H9 (cell line): ENCODE results near the gene SLC19A1. TPM values are rescaled to one million over a fixed set of nuclear protein-coding genes. Genes with fewer than 3 reads are reported as not detected.

Experiments used
- DNase-seq: peaks from one replicate; pipeline ENCODE4 v3.0.0-alpha.2; 2017
- H2AFZ ChIP-seq: one replicate; pipeline ENCODE4 v1.6.1; 2013; ENCODE audit warnings: mild to moderate bottlenecking, low read length, control low read depth, moderate library complexity
- H2AK5ac ChIP-seq: 2 replicates; pipeline ENCODE4 v1.6.1; 2013; ENCODE audit warnings: low read length, control low read depth, mixed read lengths; ENCODE audit not compliant: insufficient read length
- H2BK120ac ChIP-seq: one replicate; pipeline ENCODE4 v1.6.1; 2013; ENCODE audit warnings: low read depth, mild to moderate bottlenecking, low read length, control low read depth, inconsistent platforms; ENCODE audit not compliant: poor library complexity, severe bottlenecking
- H2BK12ac ChIP-seq: 2 replicates; pipeline ENCODE4 v1.6.1; 2013; ENCODE audit warnings: low read length, control low read depth, mixed read lengths, low read depth; ENCODE audit not compliant: insufficient read length
- H2BK15ac ChIP-seq: 2 replicates; pipeline ENCODE4 v1.6.1; 2013; ENCODE audit warnings: low read depth, low read length, control low read depth
- H2BK20ac ChIP-seq: one replicate; pipeline ENCODE4 v1.6.1; 2013; ENCODE audit warnings: low read depth, mild to moderate bottlenecking, low read length, control low read depth, inconsistent platforms; ENCODE audit not compliant: poor library complexity, severe bottlenecking
- H2BK5ac ChIP-seq: 2 replicates; pipeline ENCODE4 v1.6.1; 2013; ENCODE audit warnings: low read length, control low read depth, mixed read lengths; ENCODE audit not compliant: insufficient read length
- H3K14ac ChIP-seq: 2 replicates; pipeline ENCODE4 v1.6.1; 2013; ENCODE audit warnings: low read length, control low read depth; ENCODE audit not compliant: insufficient read depth
- H3K18ac ChIP-seq: 2 replicates; pipeline ENCODE4 v1.6.1; 2013; ENCODE audit warnings: low read depth, mild to moderate bottlenecking, mixed read lengths, low read length, control low read depth; ENCODE audit not compliant: insufficient read length
- H3K23ac ChIP-seq: 2 replicates; pipeline ENCODE4 v1.6.1; 2013; ENCODE audit warnings: low read length, control low read depth, mixed read lengths, low read depth; ENCODE audit not compliant: insufficient read length
- H3K23me2 ChIP-seq: 2 replicates; pipeline ENCODE4 v1.6.1; 2013; ENCODE audit warnings: low read depth, mild to moderate bottlenecking, mixed read lengths, low read length, control low read depth; ENCODE audit not compliant: insufficient read length, poor library complexity, severe bottlenecking
- H3K27ac ChIP-seq: 2 replicates; pipeline ENCODE4 v1.5.1; 2013; ENCODE audit warnings: low read length, control low read depth, mixed read lengths, low read depth; ENCODE audit not compliant: insufficient read length
- H3K27me3 ChIP-seq: 2 replicates; pipeline ENCODE4 v1.6.1; 2013; ENCODE audit warnings: low read length, control low read depth, inconsistent platforms; ENCODE audit not compliant: insufficient read depth
- H3K4ac ChIP-seq: 2 replicates; pipeline ENCODE4 v1.6.1; 2013; ENCODE audit warnings: low read depth, mild to moderate bottlenecking, control low read depth, inconsistent platforms, low read length, moderate library complexity
- H3K4me1 ChIP-seq: 2 replicates; pipeline ENCODE4 v1.6.1; 2013; ENCODE audit warnings: low read length, control low read depth, inconsistent platforms; ENCODE audit not compliant: insufficient read depth
- H3K4me2 ChIP-seq: 2 replicates; pipeline ENCODE4 v1.6.1; 2013; ENCODE audit warnings: low read length, control low read depth, mixed read lengths; ENCODE audit not compliant: insufficient read length, insufficient read depth
- H3K56ac ChIP-seq: 2 replicates; pipeline ENCODE4 v1.6.1; 2013; ENCODE audit warnings: low read depth, mild to moderate bottlenecking, mixed read lengths, low read length, control low read depth; ENCODE audit not compliant: insufficient read length
- H3K79me1 ChIP-seq: 2 replicates; pipeline ENCODE4 v1.6.1; 2013; ENCODE audit warnings: low read depth, mild to moderate bottlenecking, moderate library complexity, low read length, control low read depth, inconsistent platforms; ENCODE audit not compliant: insufficient read depth, poor library complexity, severe bottlenecking
- H3K79me2 ChIP-seq: 2 replicates; pipeline ENCODE4 v1.6.1; 2013; ENCODE audit warnings: low read length, control low read depth, inconsistent platforms; ENCODE audit not compliant: insufficient read depth
- H3K9ac ChIP-seq: 2 replicates; pipeline ENCODE4 v1.6.1; 2013; ENCODE audit warnings: low read length, control low read depth, mixed read lengths; ENCODE audit not compliant: insufficient read length; ENCODE audit errors: extremely low read depth
- H3K9me3 ChIP-seq: one replicate; pipeline ENCODE4 v1.6.1; 2013; ENCODE audit warnings: low read depth, low read length, inconsistent platforms; ENCODE audit not compliant: control insufficient read depth
- H3T11ph ChIP-seq: one replicate; pipeline ENCODE4 v1.6.1; 2013; ENCODE audit warnings: mild to moderate bottlenecking, low read length, control low read depth, inconsistent platforms
- H4K20me1 ChIP-seq: one replicate; pipeline ENCODE4 v1.6.1; 2013; ENCODE audit not compliant: control insufficient read depth, insufficient read length, insufficient read depth
- H4K5ac ChIP-seq: 2 replicates; pipeline ENCODE4 v1.6.1; 2013; ENCODE audit warnings: low read depth, mild to moderate bottlenecking, mixed read lengths, low read length, control low read depth; ENCODE audit not compliant: insufficient read length
- H4K8ac ChIP-seq: replicated peaks from 2 replicates; pipeline ENCODE4 v1.6.1; 2013; ENCODE audit warnings: low read length, control low read depth, mixed read lengths, low read depth; ENCODE audit not compliant: insufficient read length
- H4K91ac ChIP-seq: 2 replicates; pipeline ENCODE4 v1.6.1; 2013; ENCODE audit warnings: low read depth, mild to moderate bottlenecking, moderate library complexity, mixed read lengths, low read length, control low read depth; ENCODE audit not compliant: insufficient read length
- H3K27ac Mint-ChIP-seq, 3 experiments: 2 replicates in 2 of 3; 3 replicates in 1 of 3; pipeline ENCODE4 v1.8.0; 2020 to 2021; ENCODE audit warnings: mixed read lengths in 3 of 3, mild to moderate bottlenecking in 1 of 3, moderate library complexity in 1 of 3
- H3K27me3 Mint-ChIP-seq: 2 replicates; pipeline ENCODE4 v1.8.0; 2021; ENCODE audit warnings: low read depth, mild to moderate bottlenecking, moderate library complexity, mixed read lengths
- H3K36me3 Mint-ChIP-seq, 3 experiments: 2 replicates in 2 of 3; 3 replicates in 1 of 3; pipeline ENCODE4 v1.8.0; 2020 to 2021; ENCODE audit warnings: low read depth in 3 of 3, mixed read lengths in 3 of 3; ENCODE audit not compliant: insufficient read depth in 1 of 3
- H3K4me1 Mint-ChIP-seq, 2 experiments: 2 replicates each; pipeline ENCODE4 v1.8.0; 2020; ENCODE audit warnings: mixed read lengths in 2 of 2
- H3K4me3 Mint-ChIP-seq, 2 experiments: 2 replicates in 1 of 2; 3 replicates in 1 of 2; pipeline ENCODE4 v1.8.0; 2020 to 2021; ENCODE audit warnings: mild to moderate bottlenecking in 2 of 2, mixed read lengths in 2 of 2, moderate library complexity in 1 of 2
- H3K9me3 Mint-ChIP-seq, 2 experiments: 2 replicates in 1 of 2; 3 replicates in 1 of 2; pipeline ENCODE4 v1.8.0; 2020; ENCODE audit warnings: mild to moderate bottlenecking in 2 of 2, mixed read lengths in 2 of 2, moderate library complexity in 1 of 2
- WGBS: extraction: QIAGEN DNeasy Blood & Tissue Kit; methylation state at CpG from one replicate; pipeline ENCODE4 v1.1.7; 2013; ENCODE audit warnings: missing lambda C conversion rate, low lambda C conversion rate, mixed read lengths; ENCODE audit not compliant: insufficient read length; ENCODE audit errors: extremely low coverage; 5-methylcytosine and 5-hydroxymethylcytosine counted together
- total RNA-seq: library from RNA; stranded (reverse); gene quantifications from 2 replicates; pipeline ENCODE4 v1.2.1, GENCODE V29; 2021
- TF ChIP-seq, protein P1 (sequence below): fragments of 200-600 bp; sonication (generic); conservative IDR thresholded peaks from 3 replicates; pipeline ENCODE4 v1.8.0; 2021; ENCODE audit warnings: antibody characterized with exemption, mild to moderate bottlenecking

Gene SLC19A1
- total RNA-seq, 1 experiment from 2014 or later, result 32.4 TPM

DNA sequence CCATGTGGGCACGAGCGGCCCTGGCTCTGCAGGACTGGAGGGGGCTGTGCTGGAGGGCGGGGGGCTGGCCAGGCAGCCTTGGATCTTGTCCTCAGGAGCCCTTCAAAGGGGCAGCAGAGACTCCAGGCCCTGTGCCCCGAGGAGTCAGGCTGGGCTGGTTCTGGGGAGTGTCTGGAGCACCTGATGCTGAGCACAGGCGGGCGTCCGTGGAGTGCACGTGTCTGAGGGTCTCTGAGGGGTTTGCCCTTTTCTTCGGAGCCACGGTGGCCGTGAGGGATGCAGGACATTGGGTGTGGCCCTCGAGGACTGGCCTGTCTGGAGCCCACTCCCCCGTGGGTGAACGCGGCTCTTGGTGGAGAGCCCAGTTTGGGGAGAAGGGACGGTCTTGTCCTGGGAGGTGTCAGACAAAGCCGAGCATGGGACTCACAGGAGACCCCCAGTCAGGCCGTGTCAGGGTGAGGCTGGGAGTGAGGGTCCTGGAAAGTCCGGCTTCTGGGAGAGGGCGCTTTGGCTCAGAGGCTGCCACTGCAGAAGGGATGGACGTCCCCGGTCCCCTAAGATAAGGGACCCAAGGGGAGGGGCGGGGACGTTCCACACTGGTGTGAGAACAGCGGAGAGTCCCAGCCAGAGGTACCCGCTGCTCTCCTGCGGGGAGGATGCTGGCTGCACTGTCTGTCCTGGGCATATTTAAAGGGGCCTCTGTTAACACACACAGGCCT, 76.5 kb downstream of the SLC19A1 start:
- Histone ChIP-seq H3T11ph (no peak overlapping the region), H4K20me1 (no peaks in the 10 kb centered on the region), H3K27me3 (no peaks in the 10 kb centered on the region), H4K8ac (no peak overlapping the region), H4K5ac (no peak overlapping the region), H2AK5ac (no peak overlapping the region), H2BK12ac (no peak overlapping the region), H3K9me3 (no peaks in the 10 kb centered on the region), H3K14ac (peak overlapping the region; percentile 27; the same call in 1 of the 2 replicates), H3K56ac (no peak overlapping the region), H2BK120ac (no peak overlapping the region), H3K23ac (no peak overlapping the region), H3K4me1 (no peaks in the 10 kb centered on the region), H3K79me2 (peaks cover 13% of the 10 kb centered on the region; the same call in 1 of the 2 replicates), H3K27ac (no peak overlapping the region), H2BK5ac (no peak overlapping the region), H3K4ac (no peak overlapping the region), H2AFZ (no peak overlapping the region), H3K23me2 (no peaks in the 10 kb centered on the region), H3K79me1 (peaks cover 13% of the 10 kb centered on the region), H3K4me2 (no peak overlapping the region), H3K18ac (no peak overlapping the region), H2BK20ac (no peak overlapping the region), H4K91ac (no peak overlapping the region), H2BK15ac (no peak overlapping the region), H3K9ac (no peak overlapping the region)
- H3K9me3 Mint-ChIP-seq, result peaks cover 14 to 15% of the 10 kb centered on the region in 2 experiments
- DNase-seq, result no peak
- H3K27ac Mint-ChIP-seq, result peak overlapping the region; percentile 32 to 95 (median 74); a peak in 6 of 7 replicates
- WGBS, result no CpG with 5 or more reads among the region's 27 CpGs
- TF ChIP-seq, protein P1, sequence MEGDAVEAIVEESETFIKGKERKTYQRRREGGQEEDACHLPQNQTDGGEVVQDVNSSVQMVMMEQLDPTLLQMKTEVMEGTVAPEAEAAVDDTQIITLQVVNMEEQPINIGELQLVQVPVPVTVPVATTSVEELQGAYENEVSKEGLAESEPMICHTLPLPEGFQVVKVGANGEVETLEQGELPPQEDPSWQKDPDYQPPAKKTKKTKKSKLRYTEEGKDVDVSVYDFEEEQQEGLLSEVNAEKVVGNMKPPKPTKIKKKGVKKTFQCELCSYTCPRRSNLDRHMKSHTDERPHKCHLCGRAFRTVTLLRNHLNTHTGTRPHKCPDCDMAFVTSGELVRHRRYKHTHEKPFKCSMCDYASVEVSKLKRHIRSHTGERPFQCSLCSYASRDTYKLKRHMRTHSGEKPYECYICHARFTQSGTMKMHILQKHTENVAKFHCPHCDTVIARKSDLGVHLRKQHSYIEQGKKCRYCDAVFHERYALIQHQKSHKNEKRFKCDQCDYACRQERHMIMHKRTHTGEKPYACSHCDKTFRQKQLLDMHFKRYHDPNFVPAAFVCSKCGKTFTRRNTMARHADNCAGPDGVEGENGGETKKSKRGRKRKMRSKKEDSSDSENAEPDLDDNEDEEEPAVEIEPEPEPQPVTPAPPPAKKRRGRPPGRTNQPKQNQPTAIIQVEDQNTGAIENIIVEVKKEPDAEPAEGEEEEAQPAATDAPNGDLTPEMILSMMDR, result no peak
- peaks cover 8 to 16% of the 10 kb centered on the region in 2 experiments; a peak in 3 of 4 replicates for H3K4me1 Mint-ChIP-seq
- no peak overlapping the region for H3K4me3 Mint-ChIP-seq
- no peaks in the 10 kb centered on the region for H3K27me3 Mint-ChIP-seq
- H3K36me3 Mint-ChIP-seq, result peaks cover 19 to 51% (median 39%) of the 10 kb centered on the region in 3 experiments
